ENCODE measurements around the gene ANGPTL1. TPM values are rescaled to one million over a fixed set of nuclear protein-coding genes. Genes with fewer than 3 reads are reported as not detected.

Gene ANGPTL1
- total RNA-seq, 1 experiment from 2014 or later: not detected

DNA sequence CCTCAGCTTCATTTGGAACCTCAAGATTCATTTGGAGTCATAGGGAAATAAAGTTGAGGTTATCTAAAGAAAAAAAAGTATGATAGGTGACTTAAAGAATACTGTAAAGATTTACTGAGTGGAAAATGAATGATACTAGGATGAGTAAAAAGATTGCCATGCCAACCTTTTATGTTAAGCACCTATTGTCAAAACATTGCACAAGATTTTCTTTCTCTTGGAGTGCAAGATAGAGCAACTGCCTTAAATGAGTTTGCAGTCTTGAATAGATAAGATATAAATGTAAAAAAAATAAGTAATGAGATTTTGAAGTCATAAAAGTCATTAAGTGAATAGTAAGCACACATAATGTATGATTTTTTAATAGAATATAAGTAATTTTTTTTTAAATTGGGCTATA is 5.1 kb upstream of the ANGPTL1 start:
- no peak for DNase-seq
- peaks cover 57% of the 10 kb centered on the region for H3K36me3 ChIP-seq (ENCODE audit: insufficient read depth, low read length)

DNA sequence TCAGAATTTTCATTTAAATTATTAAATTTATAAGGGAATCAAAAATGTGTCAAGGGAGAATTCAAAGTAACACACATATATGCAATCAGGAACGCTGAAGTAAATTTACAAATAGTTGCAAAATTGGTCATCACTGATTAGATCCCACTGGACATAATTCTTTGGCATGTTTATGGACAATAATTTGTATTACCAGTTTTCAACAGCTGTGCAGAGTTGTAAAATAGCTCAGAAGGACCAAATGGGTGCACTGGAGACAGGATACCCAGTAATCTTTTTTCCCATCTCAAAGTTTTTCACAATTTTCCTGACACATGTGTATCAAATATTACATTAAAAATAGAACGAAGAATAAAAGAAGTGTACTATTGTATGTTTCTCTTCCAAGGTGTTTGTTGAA is 4.1 kb upstream of the ANGPTL1 start:
- Histone ChIP-seq H2AFZ (ENCODE audit: low read length) (no peak overlapping the region), H3K9me2 (replicated peaks; ENCODE audit: insufficient read depth, low read length) (no peaks in the 10 kb centered on the region), H3K79me2 (ENCODE audit: low read length) (peaks cover 36% of the 10 kb centered on the region), H3K4me2 (ENCODE audit: low read depth, low read length, poor library complexity, severe bottlenecking) (no peak overlapping the region), H3K4me1 (ENCODE audit: low read length) (peaks cover 10% of the 10 kb centered on the region; the same call in 1 of the 2 replicates), H3K27ac (ENCODE audit: low read length) (no peak overlapping the region), H3K9ac (ENCODE audit: low read length) (no peak overlapping the region), H3K4me3 (ENCODE audit: low read length) (no peak overlapping the region), H3K27me3 (ENCODE audit: low read length) (no peaks in the 10 kb centered on the region), H3K36me3 (ENCODE audit: insufficient read depth, low read length) (peaks cover 57% of the 10 kb centered on the region; the same call in 1 of the 2 replicates), H4K20me1 (ENCODE audit: insufficient read depth, low read depth, low read length) (no peaks in the 10 kb centered on the region), H3K9me3 (ENCODE audit: low read length) (no peaks in the 10 kb centered on the region)
- no peak for DNase-seq

More for the DNA sequence above, 5.1 kb upstream of the ANGPTL1 start:
- H3K27me3 ChIP-seq (ENCODE audit: low read length): no peaks in the 10 kb centered on the region
- H2AFZ ChIP-seq (ENCODE audit: low read length): no peak overlapping the region
- H3K79me2 ChIP-seq (ENCODE audit: low read length): peaks cover 30% of the 10 kb centered on the region
- no peak overlapping the region for H3K4me2 ChIP-seq (ENCODE audit: low read depth, low read length, poor library complexity, severe bottlenecking)
- H3K9me3 ChIP-seq (ENCODE audit: low read length): no peaks in the 10 kb centered on the region
- no peak overlapping the region for H3K9ac ChIP-seq (ENCODE audit: low read length)
- peaks cover 8% of the 10 kb centered on the region; the same call in 1 of the 2 replicates for H3K4me1 ChIP-seq (ENCODE audit: low read length)
- H3K4me3 ChIP-seq (ENCODE audit: low read length): no peak overlapping the region
- no peaks in the 10 kb centered on the region for H3K9me2 ChIP-seq (replicated peaks; ENCODE audit: insufficient read depth, low read length)
- no peak overlapping the region for H3K27ac ChIP-seq (ENCODE audit: low read length)
- H4K20me1 ChIP-seq (ENCODE audit: insufficient read depth, low read depth, low read length): no peaks in the 10 kb centered on the region

DNA sequence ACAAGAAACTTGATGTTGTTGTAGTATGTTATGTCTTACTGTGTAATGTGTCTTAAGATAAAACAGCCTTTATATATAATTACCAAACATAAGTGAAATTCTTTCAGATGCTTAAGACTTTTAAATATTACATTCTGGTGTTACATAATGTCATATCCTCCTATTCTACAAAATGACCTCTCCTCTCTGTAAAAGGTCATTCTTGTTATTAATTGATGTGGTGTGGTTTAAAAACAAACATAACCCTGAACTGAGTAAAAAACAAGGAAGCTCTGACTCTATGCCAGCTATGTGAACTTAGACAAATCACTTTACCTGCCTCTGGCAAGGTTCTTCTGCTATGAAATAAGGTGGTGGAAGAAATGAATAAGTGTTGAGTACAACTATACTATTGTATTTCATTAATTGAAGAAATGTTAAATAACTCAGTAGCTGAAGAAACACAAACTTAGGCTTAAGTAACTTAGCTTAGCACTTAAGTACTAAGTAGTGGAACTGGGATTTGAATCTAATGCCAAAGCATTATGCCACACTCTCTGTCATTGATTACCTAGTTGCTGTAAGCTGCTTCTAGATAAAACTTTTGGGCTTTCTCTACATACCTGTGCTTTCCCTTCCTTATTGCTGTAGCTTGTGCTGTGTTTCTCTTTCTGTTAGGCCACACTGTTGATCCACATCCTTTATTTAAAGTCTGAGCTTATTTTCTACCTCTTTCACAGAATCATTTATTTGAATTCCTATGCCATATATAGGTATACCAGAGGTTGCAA is 859 bp upstream of the ANGPTL1 start:
- no peaks in the 10 kb centered on the region for H3K9me3 ChIP-seq (ENCODE audit: low read length)
- no peak for DNase-seq
- H3K27ac ChIP-seq (ENCODE audit: low read length): peak overlapping the region; percentile 40
- no peak overlapping the region for H3K4me2 ChIP-seq (ENCODE audit: low read depth, low read length, poor library complexity, severe bottlenecking)
- no peak overlapping the region for H3K9ac ChIP-seq (ENCODE audit: low read length)
- no peak overlapping the region for H2AFZ ChIP-seq (ENCODE audit: low read length)
- H3K4me1 ChIP-seq (ENCODE audit: low read length): peaks cover 25% of the 10 kb centered on the region
- H3K27me3 ChIP-seq (ENCODE audit: low read length): no peaks in the 10 kb centered on the region
- no peaks in the 10 kb centered on the region for H4K20me1 ChIP-seq (ENCODE audit: insufficient read depth, low read depth, low read length)
- H3K4me3 ChIP-seq (ENCODE audit: low read length): no peak overlapping the region
- H3K79me2 ChIP-seq (ENCODE audit: low read length): peaks cover 55% of the 10 kb centered on the region
- no peaks in the 10 kb centered on the region for H3K9me2 ChIP-seq (replicated peaks; ENCODE audit: insufficient read depth, low read length)
- peaks cover 49% of the 10 kb centered on the region; the same call in 1 of the 2 replicates for H3K36me3 ChIP-seq (ENCODE audit: insufficient read depth, low read length)

DNA sequence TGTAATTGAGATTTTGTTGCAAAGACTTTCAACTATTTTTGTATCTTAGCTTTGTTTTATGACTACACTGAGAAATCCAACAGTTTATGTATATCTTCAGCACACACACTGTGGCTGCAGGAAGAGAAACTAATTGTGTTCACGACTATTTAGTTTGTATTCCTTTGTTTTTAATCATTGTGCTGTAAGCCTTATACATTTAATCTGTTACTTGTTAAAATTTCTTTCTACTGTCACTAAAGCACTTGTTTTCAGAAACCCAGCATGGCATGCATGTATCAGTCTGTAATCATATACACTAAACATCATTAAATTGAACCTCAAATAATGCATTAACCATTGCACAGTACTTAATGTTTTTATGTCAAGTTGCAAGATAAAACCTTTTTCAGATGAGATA is 656 bp downstream of the ANGPTL1 start:
- Histone ChIP-seq H3K9me3 (ENCODE audit: low read length) (no peaks in the 10 kb centered on the region), H3K4me2 (ENCODE audit: low read depth, low read length, poor library complexity, severe bottlenecking) (no peak overlapping the region), H2AFZ (ENCODE audit: low read length) (no peak overlapping the region), H3K27me3 (ENCODE audit: low read length) (no peaks in the 10 kb centered on the region), H3K9ac (ENCODE audit: low read length) (no peak overlapping the region), H3K4me1 (ENCODE audit: low read length) (peaks cover 39% of the 10 kb centered on the region), H3K9me2 (replicated peaks; ENCODE audit: insufficient read depth, low read length) (no peaks in the 10 kb centered on the region), H3K27ac (ENCODE audit: low read length) (peak overlapping the region; percentile 25; the same call in 1 of the 2 replicates), H3K36me3 (ENCODE audit: insufficient read depth, low read length) (peaks cover 50% of the 10 kb centered on the region; the same call in 1 of the 2 replicates), H4K20me1 (ENCODE audit: insufficient read depth, low read depth, low read length) (no peaks in the 10 kb centered on the region), H3K79me2 (ENCODE audit: low read length) (peaks cover 61% of the 10 kb centered on the region), H3K4me3 (ENCODE audit: low read length) (no peak overlapping the region)
- DNase-seq: no peak

DNA sequence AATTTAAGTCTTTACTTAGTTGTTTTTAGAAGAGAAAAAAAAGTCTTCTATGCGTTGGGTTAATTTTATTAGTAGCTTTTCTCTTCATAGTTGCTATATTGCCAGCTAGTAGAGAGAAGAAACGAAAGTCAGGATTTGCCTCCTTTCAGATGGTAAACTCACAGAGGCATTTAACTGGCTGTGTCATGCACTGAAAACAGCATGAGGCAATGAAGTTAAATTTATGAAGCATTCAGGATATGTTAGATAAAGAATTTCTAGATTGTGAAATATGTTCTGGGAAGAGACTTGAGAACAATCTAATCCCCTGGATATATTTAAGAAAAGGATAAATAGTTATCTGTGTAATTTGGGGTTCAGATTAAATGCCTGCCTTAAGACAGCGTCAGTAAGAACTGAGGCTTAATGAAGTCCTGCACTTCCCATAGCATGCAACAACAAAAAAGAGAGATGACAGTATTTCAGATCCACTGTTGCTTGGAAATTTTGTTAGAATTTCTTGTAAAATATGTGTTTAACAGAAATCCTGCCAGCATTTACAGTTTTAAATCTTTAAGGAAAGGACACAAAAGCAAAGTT is 1.7 kb downstream of the ANGPTL1 start:
- H3K4me3 ChIP-seq (ENCODE audit: low read length): no peak overlapping the region
- H3K9me2 ChIP-seq (replicated peaks; ENCODE audit: insufficient read depth, low read length): no peaks in the 10 kb centered on the region
- 0 out of 2 replicates have a peak overlapping the region, but pooled peaks have one; percentile 5 for H3K27ac ChIP-seq (ENCODE audit: low read length)

DNA sequence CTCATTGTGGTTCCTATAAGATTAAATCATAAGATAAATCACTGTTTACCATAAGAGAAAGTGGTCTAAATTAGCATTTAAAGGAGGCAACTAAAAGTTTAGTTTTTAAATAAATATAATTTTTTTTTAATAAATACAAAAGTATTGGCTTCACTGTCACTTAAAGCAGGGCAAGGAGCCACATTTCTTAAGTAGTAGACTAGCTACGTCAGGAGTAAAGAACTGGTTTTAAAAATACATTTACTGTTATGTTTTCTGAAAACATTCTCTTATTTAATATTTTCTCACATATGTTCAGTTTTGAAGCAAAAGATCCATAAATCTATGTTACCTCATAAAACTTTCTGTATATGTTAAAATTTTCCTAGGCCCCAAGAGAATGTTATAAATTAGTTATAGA is 2.2 kb downstream of the ANGPTL1 start:
- Histone ChIP-seq H3K36me3 (ENCODE audit: insufficient read depth, low read length) (peaks cover 54% of the 10 kb centered on the region; the same call in 1 of the 2 replicates), H2AFZ (ENCODE audit: low read length) (no peak overlapping the region), H3K27me3 (ENCODE audit: low read length) (no peaks in the 10 kb centered on the region), H3K4me3 (ENCODE audit: low read length) (no peak overlapping the region), H3K9me2 (replicated peaks; ENCODE audit: insufficient read depth, low read length) (no peaks in the 10 kb centered on the region), H3K9me3 (ENCODE audit: low read length) (no peaks in the 10 kb centered on the region), H3K79me2 (ENCODE audit: low read length) (peaks cover 72% of the 10 kb centered on the region), H3K4me2 (ENCODE audit: low read depth, low read length, poor library complexity, severe bottlenecking) (no peak overlapping the region), H3K4me1 (ENCODE audit: low read length) (peaks cover 53% of the 10 kb centered on the region), H3K9ac (ENCODE audit: low read length) (no peak overlapping the region), H3K27ac (ENCODE audit: low read length) (no peak overlapping the region), H4K20me1 (ENCODE audit: insufficient read depth, low read depth, low read length) (no peaks in the 10 kb centered on the region)
- DNase-seq: no peak

More for the DNA sequence above, 1.7 kb downstream of the ANGPTL1 start:
- no peaks in the 10 kb centered on the region for H4K20me1 ChIP-seq (ENCODE audit: insufficient read depth, low read depth, low read length)
- H3K9me3 ChIP-seq (ENCODE audit: low read length): no peaks in the 10 kb centered on the region
- H3K27me3 ChIP-seq (ENCODE audit: low read length): no peaks in the 10 kb centered on the region
- no peak overlapping the region for H3K9ac ChIP-seq (ENCODE audit: low read length)
- H3K36me3 ChIP-seq (ENCODE audit: insufficient read depth, low read length): peaks cover 50% of the 10 kb centered on the region; the same call in 1 of the 2 replicates
- peaks cover 67% of the 10 kb centered on the region for H3K79me2 ChIP-seq (ENCODE audit: low read length)
- no peak overlapping the region for H2AFZ ChIP-seq (ENCODE audit: low read length)
- H3K4me2 ChIP-seq (ENCODE audit: low read depth, low read length, poor library complexity, severe bottlenecking): no peak overlapping the region
- H3K4me1 ChIP-seq (ENCODE audit: low read length): peaks cover 48% of the 10 kb centered on the region
- no peak for DNase-seq

DNA sequence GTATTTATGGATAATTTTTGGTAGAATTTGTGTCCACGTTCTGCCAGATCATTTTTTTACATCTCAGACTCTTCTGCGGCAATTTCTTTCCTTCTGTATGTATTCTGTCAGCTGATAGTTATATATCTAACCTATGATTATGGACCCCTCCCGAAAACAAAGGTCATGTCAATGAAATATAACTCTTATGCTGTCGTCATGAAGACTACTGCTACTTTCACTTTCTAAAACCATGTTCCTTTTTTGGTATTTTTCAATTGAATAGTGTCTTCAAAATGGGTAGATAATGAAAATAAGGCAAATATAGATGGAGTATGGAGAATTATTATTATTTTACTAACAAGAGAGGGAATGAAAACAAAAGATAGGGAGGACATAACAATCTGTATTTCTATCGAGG is 3.2 kb downstream of the ANGPTL1 start:
- Histone ChIP-seq H3K9me3 (ENCODE audit: low read length) (no peaks in the 10 kb centered on the region), H4K20me1 (ENCODE audit: insufficient read depth, low read depth, low read length) (no peaks in the 10 kb centered on the region), H3K27ac (ENCODE audit: low read length) (peak overlapping the region; percentile 33), H3K4me3 (ENCODE audit: low read length) (no peak overlapping the region), H3K36me3 (ENCODE audit: insufficient read depth, low read length) (peaks cover 54% of the 10 kb centered on the region; the same call in 1 of the 2 replicates), H3K9ac (ENCODE audit: low read length) (no peak overlapping the region), H3K79me2 (ENCODE audit: low read length) (peaks cover 77% of the 10 kb centered on the region), H3K4me1 (ENCODE audit: low read length) (peaks cover 62% of the 10 kb centered on the region), H2AFZ (ENCODE audit: low read length) (no peak overlapping the region), H3K27me3 (ENCODE audit: low read length) (no peaks in the 10 kb centered on the region), H3K4me2 (ENCODE audit: low read depth, low read length, poor library complexity, severe bottlenecking) (peak overlapping the region; percentile 18), H3K9me2 (replicated peaks; ENCODE audit: insufficient read depth, low read length) (no peaks in the 10 kb centered on the region)
- no peak for DNase-seq

DNA sequence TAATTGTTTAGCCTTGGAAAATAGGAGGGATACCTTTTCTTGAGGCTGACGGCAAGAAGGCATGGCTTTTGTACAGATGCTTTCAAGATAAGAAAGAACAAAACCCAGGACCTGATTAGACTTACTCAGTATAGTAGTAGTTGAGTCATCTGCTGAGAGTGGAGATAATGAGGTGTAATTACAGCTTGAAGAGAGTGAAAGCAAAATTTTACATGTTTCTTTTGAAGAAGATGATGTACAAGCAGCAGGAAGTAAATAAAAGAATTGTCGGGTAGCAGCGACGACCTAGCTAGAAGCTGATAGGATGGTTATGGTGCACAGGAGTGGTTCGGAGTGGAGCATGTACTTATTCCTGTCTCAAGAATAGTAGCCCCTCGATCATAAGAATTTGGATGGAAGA is 6.6 kb downstream of the ANGPTL1 start:
- Histone ChIP-seq H3K4me1 (ENCODE audit: low read length) (peaks cover 54% of the 10 kb centered on the region), H4K20me1 (ENCODE audit: insufficient read depth, low read depth, low read length) (no peaks in the 10 kb centered on the region), H3K9ac (ENCODE audit: low read length) (no peak overlapping the region), H2AFZ (ENCODE audit: low read length) (no peak overlapping the region), H3K27ac (ENCODE audit: low read length) (no peak overlapping the region), H3K9me2 (replicated peaks; ENCODE audit: insufficient read depth, low read length) (no peaks in the 10 kb centered on the region), H3K27me3 (ENCODE audit: low read length) (no peaks in the 10 kb centered on the region), H3K4me3 (ENCODE audit: low read length) (no peak overlapping the region), H3K79me2 (ENCODE audit: low read length) (peaks cover 69% of the 10 kb centered on the region), H3K4me2 (ENCODE audit: low read depth, low read length, poor library complexity, severe bottlenecking) (no peak overlapping the region), H3K9me3 (ENCODE audit: low read length) (no peaks in the 10 kb centered on the region), H3K36me3 (ENCODE audit: insufficient read depth, low read length) (peaks cover 42% of the 10 kb centered on the region; the same call in 1 of the 2 replicates)
- no peak for DNase-seq
